Lung (tissue), 12 donors: ENCODE measurements around the gene DIP2B. TPM values are rescaled to one million over a fixed set of nuclear protein-coding genes. Genes with fewer than 3 reads are reported as not detected.

Source experiments
- ATAC-seq: fragments of 200-7000 bp; cut with Tn5 transposase; one replicate; pipeline ENCODE4 v1.9.1; 2020; ENCODE audit warnings: moderate number of reproducible peaks; ENCODE audit not compliant: insufficient read depth, low FRiP score
- DNase-seq, 3 donors: peaks; one replicate each; pipeline ENCODE4 v3.0.0-alpha.2; 2013 to 2017
- H3K27ac ChIP-seq, 2 donors: one replicate each; pipeline ENCODE4 v1.5.1; 2013; ENCODE audit warnings: mild to moderate bottlenecking in 2 of 2, moderate library complexity in 2 of 2, control low read depth in 1 of 2, inconsistent platforms in 1 of 2, low read depth in 1 of 2, low read length in 1 of 2
- H3K27me3 ChIP-seq, 3 donors: one replicate each; pipeline ENCODE4 v1.5.1; 2013; ENCODE audit warnings: low read length in 2 of 3; ENCODE audit not compliant: control insufficient read depth in 3 of 3, insufficient read depth in 3 of 3
- H3K36me3 ChIP-seq, 4 donors: one replicate each; pipeline ENCODE4 v1.5.1; 2013; ENCODE audit warnings: low read length in 4 of 4, mild to moderate bottlenecking in 1 of 4, moderate library complexity in 1 of 4; ENCODE audit not compliant: control insufficient read depth in 4 of 4, insufficient read depth in 4 of 4
- H3K4me1 ChIP-seq, 5 donors: one replicate each; pipeline ENCODE4 v1.5.1; 2013; ENCODE audit warnings: low read length in 5 of 5, mild to moderate bottlenecking in 2 of 5, moderate library complexity in 1 of 5; ENCODE audit not compliant: control insufficient read depth in 5 of 5, insufficient read depth in 5 of 5
- H3K4me3 ChIP-seq: one replicate; pipeline ENCODE4 v1.5.1; 2013; ENCODE audit warnings: mild to moderate bottlenecking, control low read depth, moderate library complexity
- H3K9ac ChIP-seq, 2 donors: one replicate each; pipeline ENCODE4 v1.5.1; 2013; ENCODE audit warnings: low read length in 2 of 2, control low read depth in 1 of 2; ENCODE audit not compliant: insufficient read depth in 1 of 2
- H3K9me3 ChIP-seq, 4 donors: one replicate each; pipeline ENCODE4 v1.5.1; 2013; ENCODE audit warnings: low read length in 3 of 4, mild to moderate bottlenecking in 1 of 4, moderate library complexity in 1 of 4; ENCODE audit not compliant: control insufficient read depth in 4 of 4, insufficient read depth in 3 of 4
- WGBS, 2 donors: extraction: QIAGEN DNeasy Blood & Tissue Kit; methylation state at CpG; one replicate each; pipeline ENCODE4 v1.1.7; 2013; 5-methylcytosine and 5-hydroxymethylcytosine counted together
- polyA plus RNA-seq, 2 donors: library from polyadenylated mRNA; stranded (reverse); fragments of 200-250 nt; gene quantifications; one replicate each; pipeline ENCODE4 v1.2.1, GENCODE V29; 2013
- total RNA-seq, 2 donors: library from RNA; depleted of rRNA in 1 of 2; stranded (reverse); fragments of >200 nt in 1 of 2; gene quantifications; one replicate each; pipeline ENCODE4 v1.2.1, GENCODE V29; 2014 to 2021
- TF ChIP-seq, protein P1 (sequence below): IDR thresholded peaks from 2 replicates; pipeline ENCODE4 v1.5.1; 2012; ENCODE audit warnings: mild to moderate bottlenecking; ENCODE audit errors: control extremely low read depth, extremely low read depth
- donor health status: control.
- donor health status: control.
- donor health status: Bipolar disorder and iron deficiency.
- donor health status: healthy.
- donor health status: DM: yes; HTN: yes; CAD: no.

The DIP2B gene
- total and polyA plus RNA-seq, 4 donors, result 4.2 to 55.8 (median 18.6) TPM

- H3K27me3 ChIP-seq, result no peaks in the 10 kb centered on the region
- WGBS, 2 donors, result 97 to 100% methylated on average over 1 of the region's 1 CpG
- TF ChIP-seq, protein P1, sequence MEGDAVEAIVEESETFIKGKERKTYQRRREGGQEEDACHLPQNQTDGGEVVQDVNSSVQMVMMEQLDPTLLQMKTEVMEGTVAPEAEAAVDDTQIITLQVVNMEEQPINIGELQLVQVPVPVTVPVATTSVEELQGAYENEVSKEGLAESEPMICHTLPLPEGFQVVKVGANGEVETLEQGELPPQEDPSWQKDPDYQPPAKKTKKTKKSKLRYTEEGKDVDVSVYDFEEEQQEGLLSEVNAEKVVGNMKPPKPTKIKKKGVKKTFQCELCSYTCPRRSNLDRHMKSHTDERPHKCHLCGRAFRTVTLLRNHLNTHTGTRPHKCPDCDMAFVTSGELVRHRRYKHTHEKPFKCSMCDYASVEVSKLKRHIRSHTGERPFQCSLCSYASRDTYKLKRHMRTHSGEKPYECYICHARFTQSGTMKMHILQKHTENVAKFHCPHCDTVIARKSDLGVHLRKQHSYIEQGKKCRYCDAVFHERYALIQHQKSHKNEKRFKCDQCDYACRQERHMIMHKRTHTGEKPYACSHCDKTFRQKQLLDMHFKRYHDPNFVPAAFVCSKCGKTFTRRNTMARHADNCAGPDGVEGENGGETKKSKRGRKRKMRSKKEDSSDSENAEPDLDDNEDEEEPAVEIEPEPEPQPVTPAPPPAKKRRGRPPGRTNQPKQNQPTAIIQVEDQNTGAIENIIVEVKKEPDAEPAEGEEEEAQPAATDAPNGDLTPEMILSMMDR, result no peak
- H3K27ac ChIP-seq, result no peak overlapping the region
- no peak overlapping the region for H3K4me3 ChIP-seq
- H3K9ac ChIP-seq, result no peak overlapping the region
- no peak for ATAC-seq
- DNase-seq, result no peak
- peaks cover 2 to 24% (median 7%) of the 10 kb centered on the region in 5 donors for H3K4me1 ChIP-seq
- H3K9me3 ChIP-seq, result no peaks in the 10 kb centered on the region
- no peaks in the 10 kb centered on the region for H3K36me3 ChIP-seq
Measured at GRCh38 chr12:50563434-50563787, 58.6 kb downstream of the DIP2B start.

- H3K4me1 ChIP-seq, result peaks cover 3 to 34% (median 12%) of the 10 kb centered on the region in 5 donors
- H3K27ac ChIP-seq, result no peak overlapping the region
- ATAC-seq (no peak), DNase-seq (peak in 2 of 3 donors; percentile 73 to 90)
- WGBS, 2 donors, result 29 to 42% methylated on average over 4 of the region's 4 CpGs
- peak overlapping the region in 1 of 2 donors; percentile 52 for H3K9ac ChIP-seq
- no peaks in the 10 kb centered on the region for H3K36me3 ChIP-seq
- TF ChIP-seq, protein P1, result no peak
- no peaks in the 10 kb centered on the region for H3K27me3 ChIP-seq
- H3K4me3 ChIP-seq, result no peak overlapping the region
- no peaks in the 10 kb centered on the region for H3K9me3 ChIP-seq
Measured at GRCh38 chr12:50564237-50564947, 59.6 kb downstream of the DIP2B start.

DNA sequence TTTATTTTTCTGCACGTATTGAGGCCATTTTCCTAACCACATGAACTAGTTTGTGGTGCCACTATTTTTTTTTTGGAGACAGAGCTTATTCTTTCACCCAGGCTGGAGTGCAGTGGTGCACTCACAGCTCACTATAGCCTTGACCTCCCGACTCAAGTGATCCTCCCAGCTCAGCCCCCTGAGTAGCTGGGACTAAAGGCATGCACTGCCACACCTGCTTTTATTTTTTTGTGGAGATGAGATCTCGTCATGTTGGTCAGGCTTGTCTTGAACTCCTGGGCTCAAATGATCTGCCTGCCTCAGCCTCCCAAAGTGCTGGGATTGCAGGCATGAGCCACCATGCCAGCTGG is 60.1 kb downstream of the DIP2B start:
- no peak overlapping the region for H3K27ac ChIP-seq
- TF ChIP-seq, protein P1, result no peak
- H3K4me1 ChIP-seq, result peaks cover 4 to 37% (median 13%) of the 10 kb centered on the region in 5 donors
- DNase-seq, result no peak
- no peaks in the 10 kb centered on the region for H3K27me3 ChIP-seq
- no peaks in the 10 kb centered on the region for H3K9me3 ChIP-seq
- no peak overlapping the region for H3K9ac ChIP-seq
- no peak for ATAC-seq
- 65 to 86% methylated on average over 3 of the region's 3 CpGs for WGBS, 2 donors
- H3K36me3 ChIP-seq, result no peaks in the 10 kb centered on the region
- H3K4me3 ChIP-seq, result no peak overlapping the region

GRCh38 chr12:50566066-50566465 is 61.3 kb downstream of the DIP2B start:
- H3K4me1 ChIP-seq, result peaks cover 7 to 40% (median 13%) of the 10 kb centered on the region in 5 donors
- H3K36me3 ChIP-seq, result no peaks in the 10 kb centered on the region
- TF ChIP-seq, protein P1, result no peak
- DNase-seq (no peak), ATAC-seq (no peak)
- H3K9me3 ChIP-seq, result no peaks in the 10 kb centered on the region
- WGBS, 2 donors, result 88 to 89% methylated on average over 1 of the region's 1 CpG
- H3K4me3 ChIP-seq, result no peak overlapping the region
- H3K27me3 ChIP-seq, result no peaks in the 10 kb centered on the region
- no peak overlapping the region for H3K9ac ChIP-seq
- H3K27ac ChIP-seq, result no peak overlapping the region
